ENCODE results near the gene MYBPC1. TPM values are rescaled to one million over a fixed set of nuclear protein-coding genes. Genes with fewer than 3 reads are reported as not detected.

Gene MYBPC1
- total RNA-seq, 1 donor from 2014 or later = not detected

GRCh38 chr12:101694986-101695385 is 100.2 kb downstream of the MYBPC1 start:
- Mint-ChIP-seq H3K4me1 (ENCODE audit: low read depth) (peaks cover 22% of the 10 kb centered on the region), H3K4me3 (no peak overlapping the region), H3K36me3 (ENCODE audit: low read depth) (no peaks in the 10 kb centered on the region), H3K9me3 (no peaks in the 10 kb centered on the region), H3K27me3 (ENCODE audit: insufficient read depth) (peaks cover 22% of the 10 kb centered on the region), H3K27ac (no peak overlapping the region)
- intact Hi-C loops (cut with micrococcal nuclease) = loop anchor here (5.0 to 10.0 kb wide), 5 partner anchors 137 to 1560 kb away; partner anchors contain the start of genes DEPDC4, GNPTAB, PMCH and SCYL2
- no peak for DNase-seq (ENCODE audit: low spot score)

- H3K4me1 Mint-ChIP-seq (ENCODE audit: low read depth) = peaks cover 23% of the 10 kb centered on the region
- intact Hi-C loops (cut with micrococcal nuclease) = loop anchor here (2.0 to 10.0 kb wide), 6 partner anchors 137 to 1561 kb away; partner anchors contain the start of genes DEPDC4, GNPTAB, PMCH and SCYL2
- H3K4me3 Mint-ChIP-seq = peak overlapping the region; percentile 87
- DNase-seq (ENCODE audit: low spot score) = no peak
- no peak overlapping the region for H3K27ac Mint-ChIP-seq
- H3K36me3 Mint-ChIP-seq (ENCODE audit: low read depth) = no peaks in the 10 kb centered on the region
- peaks cover 28% of the 10 kb centered on the region for H3K27me3 Mint-ChIP-seq (ENCODE audit: insufficient read depth)
- H3K9me3 Mint-ChIP-seq = no peaks in the 10 kb centered on the region
Measured at GRCh38 chr12:101695706-101696105, 100.9 kb downstream of the MYBPC1 start.

- Mint-ChIP-seq H3K4me1 (ENCODE audit: low read depth) (peaks cover 23% of the 10 kb centered on the region), H3K27ac (peak overlapping the region; percentile 63), H3K9me3 (no peaks in the 10 kb centered on the region), H3K4me3 (peak overlapping the region; percentile 87), H3K27me3 (ENCODE audit: insufficient read depth) (peaks cover 33% of the 10 kb centered on the region), H3K36me3 (ENCODE audit: low read depth) (no peaks in the 10 kb centered on the region)
- DNase-seq (ENCODE audit: low spot score) = no peak
- intact Hi-C loops (cut with micrococcal nuclease) = loop anchor here (2.0 to 10.0 kb wide), 6 partner anchors 136 to 1562 kb away; partner anchors contain the start of genes DEPDC4, GNPTAB, PMCH and SCYL2
Measured at GRCh38 chr12:101696251-101697196, 101.8 kb downstream of the MYBPC1 start.

GRCh38 chr12:101697197-101697929 is 102.6 kb downstream of the MYBPC1 start, which contains the start of gene CHPT1:
TSS of gene CHPT1 (plus strand) at chr12:101697640. CDS start at chr12:101697862, 222 bp downstream.
- intact Hi-C loops (cut with micrococcal nuclease) = loop anchor here (2.0 to 10.0 kb wide), 6 partner anchors 135 to 1563 kb away; partner anchors contain the start of genes DEPDC4, GNPTAB, PMCH and SCYL2
- H3K27me3 Mint-ChIP-seq (ENCODE audit: insufficient read depth) = peaks cover 33% of the 10 kb centered on the region

GRCh38 chr12:101697930-101698799 is 103.4 kb downstream of the MYBPC1 start:
- Mint-ChIP-seq H3K9me3 (no peaks in the 10 kb centered on the region), H3K27me3 (ENCODE audit: insufficient read depth) (peaks cover 33% of the 10 kb centered on the region), H3K4me3 (peak overlapping the region; percentile 88), H3K27ac (peak overlapping the region; percentile 67), H3K4me1 (ENCODE audit: low read depth) (peaks cover 23% of the 10 kb centered on the region), H3K36me3 (ENCODE audit: low read depth) (no peaks in the 10 kb centered on the region)
- intact Hi-C loops (cut with micrococcal nuclease) = loop anchor here (2.0 to 10.0 kb wide), 6 partner anchors 134 to 1563 kb away; partner anchors contain the start of genes DEPDC4, GNPTAB, PMCH and SCYL2
- peak; percentile 3 for DNase-seq (ENCODE audit: low spot score)

More at GRCh38 chr12:101697197-101697929, 102.6 kb downstream of the MYBPC1 start, which contains the start of gene CHPT1:
- peak within 1 kb of the TSS; percentile 67 for H3K27ac Mint-ChIP-seq
- H3K4me1 Mint-ChIP-seq (ENCODE audit: low read depth) = peaks cover 23% of the 10 kb centered on the region
- peak within 1 kb of the TSS; percentile 88 for H3K4me3 Mint-ChIP-seq
- no peaks in the 10 kb centered on the region for H3K36me3 Mint-ChIP-seq (ENCODE audit: low read depth)
- peak; percentile 34 for DNase-seq (ENCODE audit: low spot score)
- H3K9me3 Mint-ChIP-seq = no peaks in the 10 kb centered on the region

- Mint-ChIP-seq H3K4me1 (ENCODE audit: low read depth) (peaks cover 23% of the 10 kb centered on the region), H3K9me3 (no peaks in the 10 kb centered on the region), H3K27me3 (ENCODE audit: insufficient read depth) (peaks cover 33% of the 10 kb centered on the region), H3K36me3 (ENCODE audit: low read depth) (no peaks in the 10 kb centered on the region), H3K27ac (peak overlapping the region; percentile 67), H3K4me3 (peak overlapping the region; percentile 88)
- intact Hi-C loops (cut with micrococcal nuclease) = loop anchor here (5.0 to 10.0 kb wide), 5 partner anchors 133 to 1564 kb away; partner anchors contain the start of genes DEPDC4, GNPTAB, PMCH and SCYL2
- no peak for DNase-seq (ENCODE audit: low spot score)
Measured at GRCh38 chr12:101698800-101699347, 104.1 kb downstream of the MYBPC1 start.

GRCh38 chr12:101700299-101700820 is 105.6 kb downstream of the MYBPC1 start:
- Mint-ChIP-seq H3K4me1 (ENCODE audit: low read depth) (peaks cover 23% of the 10 kb centered on the region), H3K9me3 (no peaks in the 10 kb centered on the region), H3K36me3 (ENCODE audit: low read depth) (no peaks in the 10 kb centered on the region), H3K4me3 (no peak overlapping the region), H3K27ac (no peak overlapping the region), H3K27me3 (ENCODE audit: insufficient read depth) (peaks cover 29% of the 10 kb centered on the region)
- DNase-seq (ENCODE audit: low spot score) = no peak
- intact Hi-C loops (cut with micrococcal nuclease) = no loop called here

- H3K27me3 Mint-ChIP-seq (ENCODE audit: insufficient read depth) = peaks cover 20% of the 10 kb centered on the region
- H3K36me3 Mint-ChIP-seq (ENCODE audit: low read depth) = no peaks in the 10 kb centered on the region
- no peak overlapping the region for H3K4me3 Mint-ChIP-seq
- no peak overlapping the region for H3K27ac Mint-ChIP-seq
- H3K9me3 Mint-ChIP-seq = no peaks in the 10 kb centered on the region
- intact Hi-C loops (cut with micrococcal nuclease) = no loop called here
- H3K4me1 Mint-ChIP-seq (ENCODE audit: low read depth) = peaks cover 11% of the 10 kb centered on the region
- DNase-seq (ENCODE audit: low spot score) = no peak
Measured at GRCh38 chr12:101703487-101703886, 108.7 kb downstream of the MYBPC1 start.

GRCh38 chr12:101706403-101706802 is 111.6 kb downstream of the MYBPC1 start:
- DNase-seq (ENCODE audit: low spot score) = no peak
- intact Hi-C loops (cut with micrococcal nuclease) = no loop called here
- no peaks in the 10 kb centered on the region for H3K9me3 Mint-ChIP-seq
- no peaks in the 10 kb centered on the region for H3K27me3 Mint-ChIP-seq (ENCODE audit: insufficient read depth)
- no peaks in the 10 kb centered on the region for H3K36me3 Mint-ChIP-seq (ENCODE audit: low read depth)
- H3K4me1 Mint-ChIP-seq (ENCODE audit: low read depth) = peaks cover 6% of the 10 kb centered on the region
- H3K4me3 Mint-ChIP-seq = no peak overlapping the region
- H3K27ac Mint-ChIP-seq = no peak overlapping the region

GRCh38 chr12:101707131-101707782 is 112.5 kb downstream of the MYBPC1 start:
- Mint-ChIP-seq H3K36me3 (ENCODE audit: low read depth) (no peaks in the 10 kb centered on the region), H3K9me3 (no peaks in the 10 kb centered on the region), H3K4me3 (no peak overlapping the region), H3K27me3 (ENCODE audit: insufficient read depth) (no peaks in the 10 kb centered on the region), H3K4me1 (ENCODE audit: low read depth) (peaks cover 6% of the 10 kb centered on the region), H3K27ac (no peak overlapping the region)
- intact Hi-C loops (cut with micrococcal nuclease) = no loop called here
- no peak for DNase-seq (ENCODE audit: low spot score)

GRCh38 chr12:101710288-101710687 is 115.5 kb downstream of the MYBPC1 start:
- no peak for DNase-seq (ENCODE audit: low spot score)
- Mint-ChIP-seq H3K27me3 (ENCODE audit: insufficient read depth) (no peaks in the 10 kb centered on the region), H3K4me1 (ENCODE audit: low read depth) (peaks cover 6% of the 10 kb centered on the region), H3K36me3 (ENCODE audit: low read depth) (no peaks in the 10 kb centered on the region), H3K27ac (no peak overlapping the region), H3K4me3 (no peak overlapping the region), H3K9me3 (no peaks in the 10 kb centered on the region)
- intact Hi-C loops (cut with micrococcal nuclease) = no loop called here
